ENCODE results near the gene CTIF.
A peak's percentile ranks its signal among the peaks of the same experiment; 100 is the strongest.

CTIF gene

DNA sequence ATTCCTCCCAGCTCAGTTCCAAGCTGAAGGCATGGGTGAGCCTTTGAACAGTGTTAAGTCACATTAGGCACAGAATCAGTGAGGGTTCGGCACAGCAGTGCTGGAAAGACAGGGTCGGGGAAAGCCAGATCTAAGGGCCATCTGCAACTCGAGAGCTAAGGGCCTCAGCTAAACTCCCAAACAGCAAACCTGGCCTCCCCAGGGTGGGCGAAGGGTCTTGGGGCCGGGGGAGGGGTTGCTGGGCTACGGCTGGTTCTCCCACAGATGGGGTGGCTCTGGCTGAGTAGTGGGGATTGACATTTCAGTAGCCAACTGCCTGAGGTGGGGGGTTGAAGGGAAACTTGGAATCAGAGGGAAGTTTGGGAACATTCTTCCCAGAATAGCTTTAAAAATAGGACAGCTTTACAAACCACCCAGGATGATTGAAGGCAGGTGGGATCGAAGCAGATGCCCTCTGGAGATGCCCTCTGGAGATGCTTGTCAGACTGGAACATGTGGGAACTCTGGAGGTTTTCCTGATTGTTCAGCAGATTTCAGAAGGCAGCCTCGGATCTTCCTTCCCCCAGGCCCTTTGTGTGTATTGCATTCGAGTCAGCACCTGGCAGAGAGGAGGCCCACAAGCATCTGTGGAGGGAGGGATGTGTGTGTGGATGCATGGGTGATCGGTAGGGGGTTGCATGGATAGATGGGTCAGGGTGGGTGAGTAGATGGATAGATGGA, 255.6 kb downstream of the CTIF start:
- peak; percentile 3 for DNase-seq

DNA sequence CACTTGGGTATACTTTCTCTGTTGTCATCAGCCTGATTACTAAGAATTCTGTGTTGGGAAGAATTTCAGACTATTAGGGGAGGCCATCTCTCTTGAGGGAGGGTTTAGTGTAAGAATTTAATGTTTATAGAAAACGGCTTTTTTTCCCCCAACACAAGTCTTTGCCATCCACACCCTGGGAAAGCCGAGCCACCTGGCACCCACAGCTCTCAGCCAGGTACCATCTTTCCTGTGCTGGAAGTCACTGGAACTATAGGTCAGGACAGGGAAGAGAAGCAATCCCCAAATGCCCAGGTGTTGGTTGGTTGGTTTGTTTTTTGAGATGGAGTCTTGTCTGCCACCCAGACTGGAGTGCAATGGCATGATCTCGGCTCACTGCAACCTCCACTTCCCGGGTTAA, 256.9 kb downstream of the CTIF start:
- DNase-seq: no peak

- DNase-seq: peak; percentile 1
Measured at GRCh38 chr18:48796491-48797205, 257.8 kb downstream of the CTIF start.

DNA sequence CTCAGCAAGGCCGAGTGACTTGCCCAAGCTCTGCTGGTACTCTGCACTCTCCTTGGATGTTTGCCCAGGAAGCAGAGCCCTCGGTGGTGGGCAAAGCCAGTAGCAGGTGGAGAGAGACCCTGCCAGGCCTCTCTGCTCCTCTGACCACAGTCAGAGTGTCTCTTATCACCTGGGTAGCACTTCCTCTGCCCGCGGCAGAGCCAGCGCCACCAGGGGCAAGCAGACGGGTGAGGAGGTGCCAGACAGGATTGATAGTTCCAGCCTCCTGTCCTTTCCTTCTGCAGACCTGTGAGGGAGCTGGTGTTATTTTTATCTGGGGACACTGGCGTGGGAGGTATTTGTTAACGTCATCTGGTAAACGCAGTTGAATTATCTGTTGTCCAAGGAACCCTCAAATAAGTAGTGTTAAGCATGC, 259.0 kb downstream of the CTIF start:
- DNase-seq: peak; percentile 7

DNA sequence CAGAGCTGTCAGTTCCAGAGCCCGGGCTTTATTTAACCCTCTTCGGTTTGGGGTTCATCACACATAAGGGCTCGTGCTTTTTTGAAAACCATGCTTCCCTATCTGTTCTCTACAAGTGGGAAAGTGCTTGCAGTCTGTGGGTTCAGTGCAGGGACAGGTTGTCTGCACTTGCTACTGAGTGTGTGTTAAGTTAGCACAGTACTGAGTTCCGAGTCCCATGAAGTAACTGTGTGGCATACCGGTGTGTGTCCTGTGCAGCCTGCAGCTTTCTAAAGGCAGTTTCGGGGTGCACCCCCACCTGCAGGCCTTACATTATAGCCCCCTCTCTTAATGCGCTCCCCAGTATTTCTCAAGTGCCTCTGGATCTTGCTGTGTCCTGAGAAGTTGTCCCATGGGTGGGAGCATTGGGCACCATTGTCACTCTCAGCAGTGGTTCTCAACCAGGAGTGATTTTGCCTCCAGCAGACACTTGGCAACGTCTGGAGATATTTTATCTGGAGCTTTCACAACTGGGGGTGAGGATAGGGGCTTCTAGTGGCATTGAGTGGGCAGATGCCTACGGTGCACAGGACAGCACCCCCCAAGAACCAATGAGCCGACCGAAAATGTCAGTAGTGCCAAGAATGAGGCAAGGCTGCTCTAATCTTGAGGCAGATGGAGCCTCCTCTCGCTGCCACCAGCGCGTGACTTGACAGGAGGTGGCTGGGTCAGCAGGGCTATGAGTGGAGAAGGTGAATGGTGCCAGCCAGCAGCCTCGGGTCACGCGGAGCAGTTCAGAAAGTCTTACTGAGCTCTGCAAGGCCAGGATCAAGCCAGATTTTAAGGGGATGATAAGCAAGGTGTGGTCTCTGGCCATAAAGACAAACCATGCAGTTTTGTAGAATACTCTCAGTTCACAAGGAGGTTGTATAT, 259.8 kb downstream of the CTIF start:
- DNase-seq: peak; percentile 8

GRCh38 chr18:48799724-48800315, 261.0 kb downstream of the CTIF start:
- DNase-seq: peak; percentile 5

DNA sequence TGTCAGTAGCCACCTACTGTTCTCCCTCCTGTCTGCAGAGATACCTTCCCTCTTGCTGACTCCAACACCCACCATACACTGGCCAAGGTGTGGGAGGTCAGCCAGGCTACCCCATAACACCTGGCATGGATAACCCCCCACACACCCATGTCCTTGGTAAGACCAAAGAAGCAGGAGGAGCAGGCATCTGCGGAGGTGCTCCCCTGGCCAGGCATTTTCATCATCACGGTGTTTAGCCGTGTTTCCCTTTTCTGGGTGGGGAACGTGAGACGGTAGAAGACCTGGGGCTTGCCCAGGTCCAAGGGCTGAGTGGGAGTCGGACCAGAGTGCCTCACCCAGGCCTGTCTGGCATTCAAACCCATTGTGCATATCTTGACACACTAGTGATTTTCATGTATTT, 261.6 kb downstream of the CTIF start:
- DNase-seq: peak; percentile 8

DNA sequence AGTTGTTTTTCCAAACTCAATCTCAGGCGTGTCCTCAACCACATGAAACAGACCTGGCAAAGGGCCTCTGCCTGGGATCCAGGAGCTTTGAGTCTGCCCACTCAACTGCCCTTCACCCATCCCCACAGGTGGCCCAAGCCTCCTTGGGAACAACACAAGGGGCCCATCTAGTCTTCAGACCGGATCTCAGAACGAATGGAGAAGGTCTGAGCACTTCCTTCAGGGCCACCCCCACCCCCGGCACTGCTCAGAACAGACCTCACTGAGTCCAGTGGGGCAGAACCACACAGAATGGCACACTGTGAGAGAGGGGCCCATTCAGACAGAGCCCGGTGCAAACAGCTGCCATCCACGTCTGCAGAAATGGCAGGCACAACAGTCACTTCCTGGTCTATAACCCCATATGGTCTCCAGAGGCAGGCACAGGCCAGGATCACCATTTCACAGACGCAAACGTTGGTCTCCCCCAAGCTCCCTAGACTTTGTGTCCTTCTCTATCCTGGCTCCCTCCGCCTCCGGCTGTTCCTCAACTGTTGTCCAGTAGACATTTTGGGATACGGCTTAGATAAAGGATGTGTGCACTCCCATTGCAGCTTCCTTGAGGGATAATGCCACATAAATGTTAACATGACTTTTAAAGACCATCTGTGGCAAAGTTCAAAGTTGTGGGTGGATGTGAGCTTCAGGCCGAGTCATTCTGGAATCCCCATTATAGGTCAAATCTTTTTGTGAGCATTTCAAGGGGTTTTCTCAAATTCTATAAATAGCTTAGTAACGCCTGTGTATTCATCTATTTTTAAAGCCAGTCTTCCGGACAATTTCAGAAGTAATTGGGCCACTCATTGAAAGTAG, 262.3 kb downstream of the CTIF start:
- DNase-seq: peak; percentile 10

GRCh38 chr18:48801728-48802542, 263.1 kb downstream of the CTIF start:
- peak; percentile 7 for DNase-seq

DNA sequence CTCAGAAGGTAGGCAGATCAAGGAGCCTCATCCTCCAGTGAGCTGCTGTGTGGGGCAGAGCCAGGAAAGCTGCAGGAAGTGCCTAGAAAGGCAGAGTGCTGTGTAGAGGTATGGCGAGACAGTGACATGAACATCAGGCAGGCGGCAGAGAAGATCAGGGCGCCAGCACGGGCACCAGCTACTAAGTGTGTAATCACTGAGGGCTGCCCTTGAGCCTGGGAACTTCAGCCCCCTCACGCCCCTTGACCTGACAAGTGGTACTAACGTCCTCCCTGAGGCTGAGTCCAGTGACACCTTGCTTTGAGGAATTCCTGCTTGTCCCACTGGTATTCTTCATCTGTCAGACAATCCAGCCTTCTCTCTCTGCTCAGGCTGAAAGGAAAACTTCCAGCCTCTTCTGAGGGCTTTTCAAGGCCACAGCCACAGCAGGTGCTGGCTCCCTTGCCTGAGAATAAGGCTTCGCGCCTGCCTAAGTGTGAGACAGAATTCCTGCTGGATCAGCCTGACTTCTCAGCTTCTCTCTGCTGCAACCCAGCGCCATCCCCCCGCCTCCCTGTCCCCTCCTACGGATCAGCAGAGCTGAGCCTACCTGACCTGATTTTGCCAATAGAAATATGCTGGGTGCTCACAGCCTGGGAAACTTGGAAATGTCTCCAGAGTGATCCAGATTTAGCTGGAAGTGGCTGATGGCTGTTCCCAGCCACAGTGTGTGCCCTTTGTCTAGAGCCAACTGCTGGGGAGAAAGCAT, 263.9 kb downstream of the CTIF start:
- DNase-seq: peak; percentile 11

DNA sequence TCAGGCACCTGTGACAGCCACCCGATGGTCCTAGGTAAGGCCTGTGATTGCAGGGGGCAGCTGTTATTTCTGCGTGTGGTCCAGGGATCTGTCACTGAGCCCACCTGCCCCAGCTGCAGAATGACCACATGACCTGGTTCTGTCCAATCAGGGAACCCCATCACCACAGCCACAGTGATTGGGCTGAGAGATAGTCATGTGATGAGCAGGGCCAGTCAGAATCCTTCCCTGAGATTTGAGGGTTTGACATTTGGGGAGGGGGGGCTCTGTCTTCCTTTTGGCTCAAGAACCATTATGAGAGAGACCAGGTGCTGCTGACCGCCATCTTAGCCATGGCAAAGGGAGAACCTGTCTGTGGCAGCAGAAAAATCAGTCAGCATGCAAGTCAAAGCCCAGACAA, 264.7 kb downstream of the CTIF start:
- peak; percentile 5 for DNase-seq

GRCh38 chr18:48803951-48804855, 265.4 kb downstream of the CTIF start:
- DNase-seq: peak; percentile 7

GRCh38 chr18:48804856-48805610, 266.2 kb downstream of the CTIF start:
- DNase-seq: peak; percentile 8

DNA sequence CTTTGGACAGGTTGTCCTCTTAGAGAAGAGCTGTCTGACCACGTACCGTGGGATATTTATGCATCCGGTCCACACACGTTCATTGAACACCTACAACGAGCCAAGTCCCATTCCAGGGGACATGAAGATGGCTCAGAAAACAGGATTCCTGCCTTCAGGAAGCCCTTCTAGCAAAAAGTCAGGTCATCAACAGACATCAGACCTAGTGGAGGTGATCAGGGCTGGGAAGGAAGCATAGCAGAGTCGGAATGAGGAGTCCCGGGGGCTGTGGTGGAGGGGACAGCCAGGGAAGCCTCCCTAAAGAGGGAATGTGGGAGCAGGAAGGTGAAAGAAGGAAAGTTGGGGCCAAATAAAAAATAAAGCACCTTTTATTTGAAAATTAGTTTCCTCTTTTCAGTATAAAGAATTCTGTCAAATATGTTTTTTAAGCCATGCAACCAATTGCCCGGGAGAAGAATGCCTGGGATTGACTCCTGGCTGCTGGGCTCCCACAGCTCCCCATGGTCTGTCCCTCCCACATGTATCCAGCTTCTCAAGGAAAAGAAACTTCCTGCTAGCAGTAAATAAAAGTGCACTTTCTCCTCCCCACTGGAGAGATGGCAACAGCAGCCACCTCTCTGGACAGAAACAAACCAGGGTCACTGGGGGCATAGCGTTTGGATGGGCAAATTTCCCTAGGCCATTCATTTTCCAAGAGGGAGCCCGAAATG, 267.1 kb downstream of the CTIF start:
- DNase-seq: peak; percentile 8

- DNase-seq: peak; percentile 13
Measured at GRCh38 chr18:48806551-48807261, 267.9 kb downstream of the CTIF start.

DNA sequence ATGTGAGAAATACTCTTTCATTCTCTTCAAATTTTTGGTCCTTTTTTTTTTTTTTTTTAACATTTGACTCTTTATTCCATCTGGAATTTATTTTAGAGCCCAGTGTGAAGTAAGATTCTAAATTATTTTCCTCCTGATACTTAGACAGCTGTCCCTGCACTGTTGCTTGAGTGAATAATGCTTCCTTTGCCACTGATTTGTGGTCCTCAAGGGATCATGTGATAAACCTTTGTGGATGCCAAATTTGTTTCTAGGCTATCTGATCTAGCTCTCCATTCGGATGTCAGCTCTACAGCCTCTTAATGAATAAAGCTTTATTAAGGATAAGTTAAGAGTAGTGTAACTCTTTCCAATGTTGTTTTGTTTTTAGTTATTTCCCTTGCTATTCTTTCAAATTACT, 269.6 kb downstream of the CTIF start:
- no peak for DNase-seq

DNA sequence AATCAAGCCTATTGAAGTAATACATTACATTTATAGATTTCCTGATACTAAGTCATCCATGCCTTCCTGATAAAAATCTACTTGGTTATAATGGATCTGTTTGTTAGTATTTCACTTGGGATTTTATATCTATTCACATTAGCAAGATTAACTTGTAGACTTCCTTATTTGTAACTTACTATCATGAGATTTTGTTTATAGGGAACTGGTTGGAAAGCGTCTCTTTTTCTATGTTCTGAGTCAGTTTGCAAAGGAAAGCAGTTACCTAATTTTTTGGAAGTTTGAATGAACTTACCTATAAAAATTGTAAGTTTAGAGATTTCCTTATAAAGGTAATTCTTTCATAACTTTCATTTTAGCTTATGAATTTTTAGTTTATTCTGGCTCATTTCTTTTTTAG, 270.5 kb downstream of the CTIF start:
- DNase-seq: no peak
